Activated CD4-positive, alpha-beta memory T cell treated with anti-CD3 and anti-CD28 coated beads for 36 hours (primary cell): Measurements from ENCODE around the gene KISS1R. TPM values are rescaled to one million over a fixed set of nuclear protein-coding genes. Genes with fewer than 3 reads are reported as not detected.
"Not testable (repeated sequence)": the region's sequence is repeated elsewhere in the genome, so short reads cannot be mapped to it uniquely, and the experiment has no call there.

ENCODE experiments used
- CTCF ChIA-PET: fragments of 350-600 bp; sonication (Branson Sonifier 250); formaldehyde crosslinking; loops from one replicate; lab custom pipeline; 2021; ENCODE audit warnings: antibody characterized with exemption, inconsistent platforms; lab: Charles Lee
- POLR2A ChIA-PET: fragments of 350-600 bp; sonication (Branson Sonifier 250); formaldehyde crosslinking; loops from one replicate; lab custom pipeline; 2021; ENCODE audit warnings: antibody characterized with exemption; lab: Charles Lee
- DNase-seq: peaks from one replicate; pipeline ENCODE4 v3.0.0-alpha.2; 2020
- H3K27ac Mint-ChIP-seq: one replicate; pipeline ENCODE4 v1.8.0; 2021; ENCODE audit warnings: mixed read lengths
- H3K27me3 Mint-ChIP-seq: one replicate; pipeline ENCODE4 v1.8.0; 2021; ENCODE audit warnings: mixed read lengths
- H3K36me3 Mint-ChIP-seq: one replicate; pipeline ENCODE4 v1.8.0; 2021; ENCODE audit warnings: mixed read lengths
- H3K4me1 Mint-ChIP-seq: one replicate; pipeline ENCODE4 v1.8.0; 2021; ENCODE audit warnings: low read depth, mixed read lengths
- H3K4me3 Mint-ChIP-seq: one replicate; pipeline ENCODE4 v1.8.0; 2021; ENCODE audit warnings: mild to moderate bottlenecking, mixed read lengths
- H3K9me3 Mint-ChIP-seq: one replicate; pipeline ENCODE4 v1.8.0; 2021; ENCODE audit warnings: mixed read lengths
- intact Hi-C: fragments of 100-400 bp; cut with micrococcal nuclease; formaldehyde crosslinking; loops from one replicate; pipeline ENCODE4 v1.15.1; 2023
- total RNA-seq, 2 experiments: library from RNA; stranded (reverse); gene quantifications; one replicate each; pipeline ENCODE4 v1.2.3, GENCODE V29; 2021

KISS1R gene
- total RNA-seq, 2 experiments from 2014 or later, result 9.9 to 10.6 TPM

DNA sequence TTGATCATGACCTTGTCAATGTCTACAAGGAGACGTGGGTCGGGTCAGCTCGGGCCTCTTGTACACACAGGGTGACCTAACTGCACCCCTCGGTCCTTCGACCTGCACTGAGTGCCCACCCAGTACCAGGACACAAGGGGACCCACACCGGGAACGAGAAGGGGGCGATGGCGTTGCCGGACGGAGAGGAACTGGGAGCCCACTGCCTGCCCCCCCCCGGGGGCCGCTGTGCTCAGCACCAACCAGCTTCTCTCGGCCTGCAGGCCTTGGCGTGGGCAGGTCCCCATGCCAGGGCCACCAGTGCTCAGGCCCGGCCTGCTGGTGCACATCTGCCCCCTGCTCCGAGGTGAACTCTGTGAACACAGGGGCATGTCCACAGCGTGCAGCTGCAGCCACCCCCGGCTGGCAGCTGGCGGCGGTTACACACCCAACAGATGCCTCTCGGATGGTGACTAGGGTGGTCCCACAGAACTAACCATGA lies 43.5 kb upstream of the KISS1R start:
- intact Hi-C loops, result loop anchor here (2.0 kb wide), 1 partner anchor 19 kb away; the partner anchor contains the start of genes MED16 and RNU6-9
- Mint-ChIP-seq H3K4me3 (no peak overlapping the region), H3K36me3 (peaks cover 5% of the 10 kb centered on the region), H3K4me1 (peaks cover 9% of the 10 kb centered on the region), H3K27me3 (no peaks in the 10 kb centered on the region), H3K27ac (no peak overlapping the region), H3K9me3 (no peaks in the 10 kb centered on the region)
- CTCF ChIA-PET, result no interaction called here
- no peak for DNase-seq
- POLR2A ChIA-PET, result interaction anchor here (1.4 kb wide), 1 partner anchor 30 kb away, joined by 3 read pairs; no protein-coding TSS in a partner anchor

DNA sequence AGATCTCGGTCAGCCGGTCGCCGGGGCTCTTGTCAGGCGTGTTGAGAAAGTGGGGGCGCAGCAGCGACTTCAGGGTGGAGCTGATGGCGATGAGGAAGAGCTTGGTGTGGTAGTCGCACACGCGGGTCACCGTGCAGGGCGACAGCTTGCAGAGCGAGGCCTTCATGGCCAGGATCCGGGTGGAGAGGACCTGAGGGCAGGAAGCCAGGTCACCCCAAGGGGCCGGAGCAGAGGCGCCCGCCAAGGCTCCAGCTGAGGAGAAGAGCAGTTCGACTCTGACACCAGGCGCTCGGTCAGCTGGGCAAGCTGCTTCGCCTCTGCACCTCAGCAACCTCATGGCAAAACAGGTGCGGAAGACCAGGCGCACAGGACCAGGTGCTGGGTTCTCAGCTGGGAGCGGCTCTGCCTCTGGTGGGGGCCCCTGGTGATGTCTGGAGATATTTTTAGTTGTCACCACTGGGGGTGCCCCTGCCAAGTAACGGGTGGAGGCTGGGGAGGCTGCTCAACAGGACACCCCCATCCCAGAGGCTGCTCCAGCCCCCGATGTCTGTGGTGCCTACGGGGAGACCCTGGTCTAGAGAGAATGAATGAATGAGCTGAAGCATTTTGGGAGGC lies 41.8 kb upstream of the KISS1R start:
- Mint-ChIP-seq H3K9me3 (no peaks in the 10 kb centered on the region), H3K27ac (no peak overlapping the region), H3K4me3 (no peak overlapping the region), H3K36me3 (peaks cover 3% of the 10 kb centered on the region), H3K4me1 (peaks cover 9% of the 10 kb centered on the region), H3K27me3 (no peaks in the 10 kb centered on the region)
- intact Hi-C loops, result no loop called here
- CTCF ChIA-PET, result interaction anchor here (0.9 kb wide), 1 partner anchor 12 kb away, joined by 4 read pairs; no protein-coding TSS in a partner anchor
- no peak for DNase-seq
- POLR2A ChIA-PET, result no interaction called here

DNA sequence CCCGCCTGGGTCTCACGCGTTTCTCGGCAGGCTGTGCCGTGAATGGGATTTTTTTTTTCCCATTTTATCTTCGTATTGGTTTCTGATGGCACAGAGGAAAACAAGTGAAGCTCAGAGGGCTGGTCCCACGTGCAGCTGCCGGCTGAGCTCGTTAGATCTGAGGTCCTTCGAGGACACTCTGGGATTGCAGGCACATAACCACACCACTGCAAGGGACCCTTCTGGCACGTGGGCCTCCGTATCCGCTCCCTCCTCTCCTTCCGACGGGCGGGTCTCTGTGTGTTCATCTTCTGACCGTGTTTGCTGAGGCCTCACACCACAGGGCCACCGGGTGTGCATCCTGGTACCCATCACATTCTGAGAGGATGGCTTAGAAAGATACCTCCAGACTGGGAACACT lies 41.0 kb upstream of the KISS1R start:
- ChIA-PET POLR2A (no interaction called here), CTCF (no interaction called here)
- intact Hi-C loops, result no loop called here
- DNase-seq, result no peak
- H3K4me1 Mint-ChIP-seq, result peaks cover 9% of the 10 kb centered on the region
- H3K36me3 Mint-ChIP-seq, result peaks cover 2% of the 10 kb centered on the region
- H3K4me3 Mint-ChIP-seq, result no peak overlapping the region
- no peaks in the 10 kb centered on the region for H3K27me3 Mint-ChIP-seq
- no peak overlapping the region for H3K27ac Mint-ChIP-seq
- H3K9me3 Mint-ChIP-seq, result no peaks in the 10 kb centered on the region

DNA sequence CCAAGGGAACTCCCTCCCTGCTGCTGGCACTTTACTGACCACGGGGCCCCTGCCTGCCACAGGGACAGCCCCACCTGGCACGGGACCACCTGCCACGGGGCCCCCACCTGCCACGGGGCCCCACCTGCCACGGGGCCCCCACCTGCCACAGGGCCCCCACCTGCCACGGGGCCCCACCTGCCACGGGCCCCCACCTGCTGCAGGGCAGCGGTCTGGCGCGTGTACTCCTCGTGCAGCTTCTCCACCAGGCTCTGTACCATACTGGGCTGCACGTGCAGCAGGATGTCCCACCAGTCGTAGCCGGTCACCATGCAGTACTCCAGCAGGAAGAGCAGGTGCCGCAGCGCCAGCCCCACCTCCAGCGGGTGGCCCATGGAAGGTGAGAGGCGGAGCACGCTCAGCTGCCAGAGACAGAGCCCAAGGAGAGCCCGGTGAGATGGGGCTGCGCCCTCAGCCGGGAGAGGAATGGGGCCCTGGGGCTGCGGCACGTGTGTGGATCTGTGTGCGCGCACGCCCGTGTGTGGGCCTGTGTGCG lies 40.3 kb upstream of the KISS1R start:
- DNase-seq, result no peak
- H3K9me3 Mint-ChIP-seq, result no peaks in the 10 kb centered on the region
- no peak overlapping the region for H3K27ac Mint-ChIP-seq
- H3K4me1 Mint-ChIP-seq, result peaks cover 8% of the 10 kb centered on the region
- ChIA-PET CTCF (no interaction called here), POLR2A (no interaction called here)
- no peaks in the 10 kb centered on the region for H3K27me3 Mint-ChIP-seq
- intact Hi-C loops, result no loop called here
- H3K36me3 Mint-ChIP-seq, result peaks cover 4% of the 10 kb centered on the region
- no peak overlapping the region for H3K4me3 Mint-ChIP-seq

DNA sequence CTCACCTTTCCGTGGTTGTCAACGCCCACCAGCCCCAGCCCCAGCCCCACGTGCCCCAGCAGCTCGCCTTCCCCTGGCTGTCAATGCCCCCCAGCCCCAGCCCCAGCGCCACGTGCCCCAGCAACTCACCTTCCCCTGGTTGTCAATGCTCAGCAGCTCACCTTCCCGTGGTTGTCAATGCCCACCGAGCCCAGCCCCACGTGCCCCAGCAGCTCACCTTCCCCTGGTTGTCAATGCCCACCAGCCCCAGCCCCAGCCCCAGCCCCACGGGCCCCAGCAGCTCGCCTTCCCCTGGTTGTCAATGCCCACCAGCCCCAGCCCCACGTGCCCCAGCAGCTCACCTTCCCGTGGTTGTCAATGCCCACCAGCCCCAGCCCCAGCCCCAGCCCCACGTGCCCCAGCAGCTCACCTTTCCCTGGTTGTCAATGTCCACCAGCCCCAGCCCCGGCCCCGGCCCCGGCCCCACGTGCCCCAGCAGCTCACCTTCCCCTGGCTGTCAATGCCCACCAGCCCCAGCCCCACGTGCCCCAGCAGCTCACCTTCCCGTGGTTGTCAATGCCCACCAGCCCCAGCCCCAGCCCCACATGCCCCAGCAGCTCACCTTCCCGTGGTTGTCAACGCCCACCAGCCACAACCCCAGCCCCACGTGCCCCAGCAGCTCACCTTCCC lies 39.0 kb upstream of the KISS1R start:
- H3K4me3 Mint-ChIP-seq, H3K36me3 Mint-ChIP-seq, H3K27me3 Mint-ChIP-seq, H3K9me3 Mint-ChIP-seq, H3K4me1 Mint-ChIP-seq, H3K27ac Mint-ChIP-seq, intact Hi-C loops, DNase-seq: not testable (repeated sequence)
- ChIA-PET CTCF (interaction anchor here (1.5 kb wide), 1 partner anchor 15 kb away, joined by 5 read pairs; no protein-coding TSS in a partner anchor), POLR2A (interaction anchor here (1.3 kb wide), 1 partner anchor 107 kb away, joined by 3 read pairs; no protein-coding TSS in a partner anchor)

DNA sequence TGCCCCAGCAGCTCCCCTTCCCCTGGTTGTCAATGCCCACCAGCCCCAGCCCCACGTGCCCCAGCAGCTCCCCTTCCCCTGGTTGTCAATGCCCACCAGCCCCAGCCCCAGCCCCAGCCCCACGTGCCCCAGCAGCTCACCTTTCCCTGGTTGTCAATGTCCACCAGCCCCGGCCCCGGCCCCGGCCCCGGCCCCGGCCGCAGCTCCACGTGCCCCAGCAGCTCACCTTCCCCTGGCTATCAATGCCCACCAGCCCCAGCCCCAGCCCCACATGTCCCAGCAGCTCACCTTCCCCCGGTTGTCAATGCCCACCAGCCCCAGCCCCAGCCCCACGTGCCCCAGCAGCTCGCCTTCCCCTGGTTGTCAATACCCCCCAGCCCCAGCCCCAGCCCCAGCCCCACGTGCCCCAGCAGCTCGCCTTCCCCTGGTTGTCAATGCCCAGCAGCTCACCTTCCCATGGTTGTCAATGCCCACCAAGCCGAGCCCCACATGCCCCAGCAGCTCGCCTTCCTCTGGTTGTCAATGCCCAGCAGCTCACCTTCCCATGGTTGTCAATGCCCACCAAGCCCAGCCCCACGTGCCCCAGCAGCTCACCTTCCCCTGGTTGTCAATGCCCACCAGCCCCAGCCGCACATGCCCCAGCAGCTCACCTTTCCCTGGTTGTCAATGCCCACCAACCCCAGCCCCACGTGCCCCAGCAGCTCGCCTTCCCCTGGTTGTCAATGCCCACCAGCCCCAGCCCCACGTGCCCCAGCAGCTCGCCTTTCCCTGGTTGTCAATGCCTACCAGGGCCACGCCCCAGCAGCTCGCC lies 38.2 kb upstream of the KISS1R start:
- H3K4me3 Mint-ChIP-seq, H3K36me3 Mint-ChIP-seq, H3K9me3 Mint-ChIP-seq, intact Hi-C loops, H3K4me1 Mint-ChIP-seq, H3K27ac Mint-ChIP-seq, DNase-seq, H3K27me3 Mint-ChIP-seq: not testable (repeated sequence)
- ChIA-PET CTCF (interaction anchor here (0.6 to 1.5 kb wide), 4 partner anchors 16 to 625 kb away, joined by 3 to 5 read pairs (median 3); no protein-coding TSS in a partner anchor), POLR2A (interaction anchor here (1.3 kb wide), 1 partner anchor 106 kb away, joined by 3 read pairs; no protein-coding TSS in a partner anchor)

DNA sequence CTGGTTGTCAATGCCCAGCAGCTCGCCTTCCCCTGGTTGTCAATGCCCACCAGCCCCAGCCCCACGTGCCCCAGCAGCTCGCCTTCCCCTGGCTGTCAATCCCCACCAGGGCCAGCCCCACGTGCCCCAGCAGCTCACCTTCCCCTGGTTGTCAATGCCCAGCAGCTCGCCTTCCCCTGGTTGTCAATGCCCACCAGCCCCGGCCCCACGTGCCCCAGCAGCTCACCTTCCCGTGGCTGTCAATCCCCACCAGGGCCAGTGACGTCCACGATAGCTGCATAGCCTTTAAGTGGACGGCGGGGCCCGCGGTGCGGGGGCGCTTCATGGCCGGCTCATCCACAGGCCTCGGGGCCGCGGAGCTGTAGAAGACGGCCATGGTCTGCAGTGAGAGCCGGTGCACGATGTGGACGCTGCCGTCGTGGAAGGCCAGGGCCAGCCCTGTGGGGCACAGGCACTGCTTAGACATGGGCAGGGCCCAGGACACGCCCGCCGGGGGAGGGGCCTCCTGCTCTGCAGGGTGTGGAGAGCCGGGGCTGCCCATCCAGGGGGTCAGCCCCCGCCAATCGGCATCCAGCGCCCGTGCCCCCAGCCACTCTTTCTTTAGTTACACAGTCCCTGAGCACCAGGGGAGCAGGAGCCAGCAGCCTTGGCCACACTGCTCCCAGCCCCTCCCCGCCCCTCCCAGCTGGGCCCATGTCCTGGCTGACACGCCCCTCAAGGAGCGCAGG lies 37.3 kb upstream of the KISS1R start:
- CTCF ChIA-PET, result interaction anchor here (1.1 to 1.5 kb wide), 2 partner anchors 17 to 25 kb away, joined by 3 to 5 read pairs; no protein-coding TSS in a partner anchor
- H3K4me3 Mint-ChIP-seq, result no peak overlapping the region
- no peak overlapping the region for H3K27ac Mint-ChIP-seq
- no peaks in the 10 kb centered on the region for H3K27me3 Mint-ChIP-seq
- peaks cover 6% of the 10 kb centered on the region for H3K36me3 Mint-ChIP-seq
- no peaks in the 10 kb centered on the region for H3K4me1 Mint-ChIP-seq
- DNase-seq, result no peak
- intact Hi-C loops, result no loop called here
- no peaks in the 10 kb centered on the region for H3K9me3 Mint-ChIP-seq
- POLR2A ChIA-PET, result interaction anchor here (1.3 kb wide), 1 partner anchor 105 kb away, joined by 3 read pairs; no protein-coding TSS in a partner anchor

DNA sequence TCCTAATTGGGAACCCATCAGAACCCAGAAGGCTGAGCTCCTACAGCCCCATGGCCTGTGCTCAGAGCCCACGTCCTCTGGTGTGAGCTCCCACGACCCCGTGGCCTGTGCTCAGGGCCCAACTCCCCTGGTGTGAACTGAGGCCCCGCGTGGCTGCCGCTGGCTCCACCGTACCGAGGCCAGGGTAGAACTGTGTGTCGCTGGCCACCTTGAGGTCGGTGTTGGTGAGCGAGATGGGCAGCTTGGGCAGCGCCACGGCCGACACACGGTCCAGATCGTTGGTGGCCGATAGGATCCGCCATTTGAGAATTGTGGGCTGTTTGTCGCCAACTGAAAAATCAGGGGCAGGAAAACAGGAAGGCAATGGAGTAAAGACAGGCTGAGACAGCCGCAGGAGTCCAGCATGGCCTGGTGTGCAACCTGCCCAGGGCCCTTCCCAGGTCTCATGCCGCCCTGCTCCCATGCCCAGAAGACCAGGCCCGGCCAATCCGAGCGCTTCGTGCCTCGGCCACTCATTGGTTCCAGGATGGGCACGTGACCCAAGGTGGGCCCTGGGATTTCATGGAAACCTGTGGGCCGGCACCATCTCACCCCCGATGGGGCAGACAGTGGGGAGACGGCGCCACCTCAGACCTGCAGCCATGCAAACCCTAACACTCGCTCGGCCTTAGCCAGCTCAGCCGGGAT lies 35.6 kb upstream of the KISS1R start:
- intact Hi-C loops, result no loop called here
- no peaks in the 10 kb centered on the region for H3K27me3 Mint-ChIP-seq
- ChIA-PET CTCF (no interaction called here), POLR2A (no interaction called here)
- H3K4me1 Mint-ChIP-seq, result no peaks in the 10 kb centered on the region
- H3K4me3 Mint-ChIP-seq, result no peak overlapping the region
- H3K27ac Mint-ChIP-seq, result no peak overlapping the region
- no peak for DNase-seq
- H3K36me3 Mint-ChIP-seq, result peaks cover 6% of the 10 kb centered on the region
- no peaks in the 10 kb centered on the region for H3K9me3 Mint-ChIP-seq

DNA sequence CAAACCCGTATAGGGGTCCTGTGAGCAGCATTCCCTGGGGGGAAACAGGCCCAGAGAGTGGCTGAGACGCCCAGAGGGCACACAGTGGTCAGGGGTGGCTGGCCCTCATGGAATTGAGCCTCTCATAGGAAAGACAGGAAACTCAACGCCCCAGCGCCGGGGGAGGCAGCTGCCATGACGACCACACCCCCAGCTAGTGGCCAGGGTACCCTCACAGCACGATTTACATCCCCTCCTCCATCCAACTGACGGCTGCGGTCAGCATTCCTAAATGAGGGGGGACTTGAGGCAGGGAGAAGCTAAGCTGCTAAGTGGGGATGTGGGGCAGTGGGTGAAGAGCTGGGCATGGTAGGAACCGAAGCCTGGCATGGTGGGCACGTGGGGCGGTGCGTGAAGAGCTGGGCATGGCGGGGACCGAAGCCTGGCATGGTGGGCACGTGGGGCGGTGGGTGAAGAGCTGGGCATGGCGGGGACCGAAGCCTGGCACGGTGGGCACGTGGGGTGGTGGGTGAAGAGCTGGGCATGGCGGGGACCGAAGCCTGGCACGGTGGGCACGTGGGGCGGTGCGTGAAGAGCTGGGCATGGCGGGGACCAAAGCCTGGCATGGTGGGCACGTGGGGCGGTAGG lies 34.1 kb upstream of the KISS1R start:
- POLR2A ChIA-PET, result no interaction called here

DNA sequence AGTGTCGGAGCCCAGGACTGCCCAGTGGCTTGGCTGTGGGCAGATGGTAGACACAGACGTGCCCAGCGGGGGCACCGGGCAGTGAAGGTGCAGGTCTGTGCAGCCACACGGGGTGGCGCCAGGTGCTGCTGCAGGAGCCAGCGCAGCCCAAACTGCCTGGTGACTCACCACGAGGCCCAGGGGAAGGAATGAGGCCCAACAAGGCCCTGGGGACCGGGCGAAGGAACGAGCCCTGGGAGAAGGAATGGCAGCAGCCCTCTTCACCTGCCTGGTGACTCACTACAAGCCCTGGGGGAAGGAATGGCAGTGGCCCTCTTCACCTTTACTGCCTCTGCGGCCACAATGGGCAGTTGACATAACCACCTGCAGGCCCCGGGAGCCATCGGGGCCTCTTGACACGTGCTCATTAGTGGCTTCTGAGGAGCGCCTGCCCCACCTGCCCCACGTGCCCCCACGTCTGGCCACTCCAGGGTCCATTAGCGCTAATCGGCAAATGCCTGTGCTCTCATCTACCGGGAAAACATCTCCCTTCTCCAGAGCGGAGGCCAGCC lies 33.4 kb upstream of the KISS1R start:
- H3K27me3 Mint-ChIP-seq, result no peaks in the 10 kb centered on the region
- ChIA-PET POLR2A (no interaction called here), CTCF (no interaction called here)
- no peak for DNase-seq
- intact Hi-C loops, result no loop called here
- no peaks in the 10 kb centered on the region for H3K9me3 Mint-ChIP-seq
- H3K4me1 Mint-ChIP-seq, result no peaks in the 10 kb centered on the region
- H3K36me3 Mint-ChIP-seq, result peaks cover 8% of the 10 kb centered on the region
- H3K4me3 Mint-ChIP-seq, result no peak overlapping the region
- no peak overlapping the region for H3K27ac Mint-ChIP-seq

More for the DNA sequence above, 34.1 kb upstream of the KISS1R start:
- peaks cover 8% of the 10 kb centered on the region for H3K36me3 Mint-ChIP-seq
- CTCF ChIA-PET, result no interaction called here
- intact Hi-C loops, result no loop called here
- H3K4me1 Mint-ChIP-seq, result no peaks in the 10 kb centered on the region
- no peak for DNase-seq
- H3K4me3 Mint-ChIP-seq, result no peak overlapping the region
- H3K27me3 Mint-ChIP-seq, result no peaks in the 10 kb centered on the region
- no peaks in the 10 kb centered on the region for H3K9me3 Mint-ChIP-seq
- H3K27ac Mint-ChIP-seq, result no peak overlapping the region
